Nephron (organoid): ENCODE measurements around the gene GLYATL1.
A peak's percentile ranks its signal among the peaks of the same experiment; 100 is the strongest.

Source experiments
- H3K27ac Mint-ChIP-seq, 3 experiments: 2 replicates each; pipeline ENCODE4 v1.8.0; 2020; ENCODE audit warnings: mixed read lengths in 3 of 3, mild to moderate bottlenecking in 2 of 3, moderate library complexity in 1 of 3
- H3K27me3 Mint-ChIP-seq: 2 replicates; pipeline ENCODE4 v1.8.0; 2021; ENCODE audit warnings: low read depth, mild to moderate bottlenecking, moderate library complexity, mixed read lengths
- H3K36me3 Mint-ChIP-seq: 2 replicates; pipeline ENCODE4 v1.8.0; 2020; ENCODE audit warnings: low read depth, mixed read lengths
- H3K4me1 Mint-ChIP-seq: 2 replicates; pipeline ENCODE4 v1.8.0; 2020; ENCODE audit warnings: mixed read lengths
- H3K4me3 Mint-ChIP-seq, 3 experiments: 2 replicates each; pipeline ENCODE4 v1.8.0; 2020; ENCODE audit warnings: mild to moderate bottlenecking in 3 of 3, mixed read lengths in 3 of 3, moderate library complexity in 2 of 3
- H3K9me3 Mint-ChIP-seq: 2 replicates; pipeline ENCODE4 v1.8.0; 2020; ENCODE audit warnings: mixed read lengths
- CTCF ChIP-seq, 3 experiments: fragments of 200-600 bp; sonication (generic); IDR thresholded peaks; one replicate each; pipeline ENCODE4 v1.5.0; 2021; ENCODE audit warnings: antibody characterized with exemption in 3 of 3; ENCODE audit not compliant: unreplicated experiment in 3 of 3

GLYATL1 gene

GRCh38 chr11:58921778-58922390 is 17.4 kb upstream of the GLYATL1 start:
- Mint-ChIP-seq H3K4me3 (no peak overlapping the region), H3K9me3 (peaks cover 10% of the 10 kb centered on the region), H3K4me1 (peaks cover 19% of the 10 kb centered on the region), H3K27me3 (peaks cover 11% of the 10 kb centered on the region), H3K27ac (peak overlapping the region; percentile 65 to 85 (median 82)), H3K36me3 (no peaks in the 10 kb centered on the region)
- TF ChIP-seq CTCF (IDR thresholded peaks at IDR 0.05; ENCODE audit: unreplicated experiment in 3 of 3), result no peak

- TF ChIP-seq CTCF (IDR thresholded peaks at IDR 0.05; ENCODE audit: unreplicated experiment in 3 of 3), result no peak
- Mint-ChIP-seq H3K27ac (peak overlapping the region; percentile 27 to 81 (median 65)), H3K4me1 (peaks cover 22% of the 10 kb centered on the region), H3K27me3 (peaks cover 11% of the 10 kb centered on the region), H3K36me3 (no peaks in the 10 kb centered on the region), H3K4me3 (no peak overlapping the region), H3K9me3 (peaks cover 4% of the 10 kb centered on the region)
Measured at GRCh38 chr11:58922479-58922878, 16.8 kb upstream of the GLYATL1 start.

GRCh38 chr11:58923300-58923788 is 15.9 kb upstream of the GLYATL1 start:
- Mint-ChIP-seq H3K4me1 (peaks cover 31% of the 10 kb centered on the region), H3K4me3 (no peak overlapping the region), H3K9me3 (no peaks in the 10 kb centered on the region), H3K36me3 (no peaks in the 10 kb centered on the region), H3K27me3 (peaks cover 11% of the 10 kb centered on the region), H3K27ac (peak overlapping the region; percentile 17 to 81 (median 58))
- TF ChIP-seq CTCF (IDR thresholded peaks at IDR 0.05; ENCODE audit: unreplicated experiment in 3 of 3), result peak; percentile 37 to 45 (median 39)

- peaks cover 11% of the 10 kb centered on the region for H3K27me3 Mint-ChIP-seq
- H3K4me1 Mint-ChIP-seq, result peaks cover 33% of the 10 kb centered on the region
- H3K4me3 Mint-ChIP-seq, result no peak overlapping the region
- no peak for TF ChIP-seq CTCF (IDR thresholded peaks at IDR 0.05; ENCODE audit: unreplicated experiment in 3 of 3)
- H3K9me3 Mint-ChIP-seq, result no peaks in the 10 kb centered on the region
- H3K27ac Mint-ChIP-seq, result peak overlapping the region; percentile 42 to 86 (median 45)
- no peaks in the 10 kb centered on the region for H3K36me3 Mint-ChIP-seq
Measured at GRCh38 chr11:58924230-58924629, 15.1 kb upstream of the GLYATL1 start.

GRCh38 chr11:58926251-58926650 is 13.0 kb upstream of the GLYATL1 start:
- H3K36me3 Mint-ChIP-seq, result no peaks in the 10 kb centered on the region
- no peaks in the 10 kb centered on the region for H3K9me3 Mint-ChIP-seq
- peak overlapping the region in 1 of 3 experiments; percentile 22 for H3K4me3 Mint-ChIP-seq
- H3K27ac Mint-ChIP-seq, result peak overlapping the region; percentile 60 to 97 (median 87)
- peaks cover 33% of the 10 kb centered on the region for H3K4me1 Mint-ChIP-seq
- peaks cover 15% of the 10 kb centered on the region for H3K27me3 Mint-ChIP-seq
- TF ChIP-seq CTCF (IDR thresholded peaks at IDR 0.05; ENCODE audit: unreplicated experiment in 3 of 3), result no peak

- Mint-ChIP-seq H3K36me3 (no peaks in the 10 kb centered on the region), H3K9me3 (no peaks in the 10 kb centered on the region), H3K4me3 (peak overlapping the region in 1 of 3 experiments; percentile 22), H3K27me3 (peaks cover 15% of the 10 kb centered on the region), H3K4me1 (peaks cover 29% of the 10 kb centered on the region), H3K27ac (peak overlapping the region; percentile 60 to 97 (median 87))
- TF ChIP-seq CTCF (IDR thresholded peaks at IDR 0.05; ENCODE audit: unreplicated experiment in 3 of 3), result no peak
Measured at GRCh38 chr11:58926695-58927094, 12.6 kb upstream of the GLYATL1 start.
